K562 (cell line): ENCODE results near the gene P2RY8. TPM values are rescaled to one million over a fixed set of nuclear protein-coding genes. Genes with fewer than 3 reads are reported as not detected.

ENCODE experiments used
- ATAC-seq: fragments of 200-7000 bp; cut with Tn5 transposase; 3 replicates; pipeline ENCODE4 v1.9.1; 2020; ENCODE audit warnings: moderate library complexity
- BruUV-seq: library from RNA; stranded (reverse); fragments of 400-500 nt; replicated peaks from 2 replicates; lab custom pipeline; 2021; lab: Mats Ljungman, UMichigan
- CTCF ChIA-PET: fragments of 300-600 bp; formaldehyde crosslinking; extraction: SDS; loops from one replicate; lab custom pipeline; 2021; ENCODE audit warnings: low intra/inter-chr PET ratio; lab: Yijun Ruan, JAX
- POLR2A ChIA-PET: fragments of 300-600, 350-650 bp; sonication (Branson Sonifier 250); formaldehyde crosslinking; extraction: SDS; loops from one replicate; lab custom pipeline; 2021; ENCODE audit warnings: antibody characterized with exemption, inconsistent platforms; lab: Yijun Ruan, JAX
- DNase-seq, 4 experiments: peaks; one replicate each; pipeline versions ENCODE4 v3.0.0 to v3.0.0-alpha.2; 2011 to 2018; ENCODE audit warnings: low spot score in 3 of 4, mixed read lengths in 3 of 4; ENCODE audit errors: extremely low read depth in 1 of 4
- FAIRE-seq: peaks from 2 replicates; lab custom pipeline; 2011; peaks lifted over from hg19 to GRCh38; lab: Jason Lieb, UNC
- H2AFZ ChIP-seq: 2 replicates; pipeline ENCODE4 v1.6.0; 2011; ENCODE audit warnings: low read depth, low read length, control low read depth, inconsistent platforms
- H3K27ac ChIP-seq: fragments of 200-600 bp; 3 replicates; pipeline ENCODE4 v1.8.0; 2011; ENCODE audit warnings: low read depth, mild to moderate bottlenecking, control low read depth, inconsistent platforms, low read length, moderate library complexity, mixed read lengths; ENCODE audit errors: extremely low read depth
- H3K27me3 ChIP-seq, 2 experiments: fragments of 300-600 bp in 1 of 2; 2 replicates in 1 of 2; 3 replicates in 1 of 2; pipeline versions ENCODE4 v1.6.0 to v1.8.0; 2011; ENCODE audit warnings: inconsistent platforms in 2 of 2, low read length in 2 of 2, mild to moderate bottlenecking in 1 of 2, mixed read lengths in 1 of 2, moderate library complexity in 1 of 2; ENCODE audit not compliant: control insufficient read depth in 2 of 2, insufficient read depth in 2 of 2
- H3K36me3 ChIP-seq: fragments of 300-600 bp; 3 replicates; pipeline ENCODE4 v1.8.0; 2011; ENCODE audit warnings: mild to moderate bottlenecking, low read length, inconsistent platforms; ENCODE audit not compliant: control insufficient read depth, insufficient read depth
- H3K4me1 ChIP-seq, 2 experiments: fragments of 200-600 bp in 1 of 2; replicated peaks in 1 of 2; 2 replicates in 1 of 2; 3 replicates in 1 of 2; pipeline versions ENCODE4 v1.5.1 to v1.8.0; 2011; ENCODE audit warnings: inconsistent platforms in 2 of 2, low read length in 2 of 2, mild to moderate bottlenecking in 1 of 2, mixed read lengths in 1 of 2, moderate library complexity in 1 of 2; ENCODE audit not compliant: control insufficient read depth in 2 of 2, insufficient read depth in 2 of 2
- H3K4me2 ChIP-seq: 2 replicates; pipeline ENCODE4 v1.6.1; 2011; ENCODE audit warnings: low read length, control low read depth, inconsistent platforms, mixed read lengths; ENCODE audit not compliant: insufficient read depth
- H3K4me3 ChIP-seq: fragments of 200-600 bp; sonication (generic), shearing (Covaris generic); 2 replicates; pipeline ENCODE4 v1.5.1; 2016; ENCODE audit warnings: control low read depth, inconsistent platforms
- H3K79me2 ChIP-seq: fragments of 200-600 bp; 3 replicates; pipeline ENCODE4 v1.8.0; 2011; ENCODE audit warnings: low read length, inconsistent platforms; ENCODE audit not compliant: control insufficient read depth, insufficient read depth
- H3K9ac ChIP-seq, 2 experiments: 2 replicates each; pipeline versions ENCODE4 v1.6.0 to v1.6.1; 2011; ENCODE audit warnings: low read depth in 2 of 2, low read length in 2 of 2, control low read depth in 1 of 2, inconsistent platforms in 1 of 2, mild to moderate bottlenecking in 1 of 2, mixed read lengths in 1 of 2; ENCODE audit not compliant: insufficient read depth in 1 of 2
- H3K9me1 ChIP-seq: one replicate; pipeline ENCODE4 v1.6.0; 2011; ENCODE audit warnings: inconsistent platforms, mild to moderate bottlenecking, low read length, moderate library complexity; ENCODE audit not compliant: control insufficient read depth, insufficient read depth
- H3K9me3 ChIP-seq: replicated peaks from 2 replicates; pipeline ENCODE4 v1.5.1; 2011; ENCODE audit warnings: low read depth, low read length, inconsistent platforms; ENCODE audit not compliant: control insufficient read depth, insufficient read depth
- H4K20me1 ChIP-seq: replicated peaks from 2 replicates; pipeline ENCODE4 v1.6.1; 2011; ENCODE audit warnings: low read length, inconsistent platforms, mixed read lengths; ENCODE audit not compliant: control insufficient read depth, insufficient read depth
- JUND ChIP-seq, 2 experiments: IDR thresholded peaks; 2 replicates in 1 of 2; 3 replicates in 1 of 2; pipeline ENCODE4 v1.6.1; 2011; ENCODE audit warnings: borderline replicate concordance in 2 of 2, low read depth in 2 of 2, low read length in 2 of 2, improper control_type of control experiment in 1 of 2, missing biosample characterization in 1 of 2, missing genetic modification characterization in 1 of 2, missing genetic modification reagents in 1 of 2
- ZBTB5 ChIP-seq: fragments of 450-650 bp; IDR thresholded peaks from 2 replicates; pipeline ENCODE4 v1.6.1; 2017; ENCODE audit warnings: antibody characterized with exemption
- ZC3H4 ChIP-seq: sonication (generic); formaldehyde crosslinking; IDR thresholded peaks from 2 replicates; pipeline ENCODE4 v1.9.0; 2021; ENCODE audit warnings: missing genetic modification reagents, borderline replicate concordance
- WGBS: fragments of 100-300 bp; shearing (Covaris generic); methylation state at CpG from one replicate; pipeline ENCODE4 v1.1.6; 2016; ENCODE audit warnings: low coverage, mixed read lengths; ENCODE audit not compliant: insufficient coverage; ENCODE audit errors: missing lambda C conversion rate; 5-methylcytosine and 5-hydroxymethylcytosine counted together
- in situ Hi-C: fragments of 300-500 bp; cut with MboI; formaldehyde crosslinking; loops from 4 replicates; pipeline ENCODE4 v1.15.0; 2018; ENCODE audit warnings: inconsistent platforms, mixed read lengths
- intact Hi-C: fragments of 100-400 bp; cut with micrococcal nuclease; formaldehyde crosslinking; loops from 2 replicates; pipeline ENCODE4 v1.14.2; 2022
- polyA plus RNA-seq, 8 experiments: library from polyadenylated mRNA; depleted of rRNA in 4 of 8; stranded (reverse) in 5 of 8; unstranded in 3 of 8; fragments of >200 nt; fragmentation: Nextera tagmentation in 2 of 8; fragmentation: Illumina TruSeq in 1 of 8; extraction: Ambion mirVana in 2 of 8; extraction: Trizol in 1 of 8; gene quantifications; 2 replicates each; pipeline versions ENCODE4 v1.2.1 to v1.2.3, GENCODE V29; 2011 to 2014; ENCODE audit warnings: inconsistent platforms in 1 of 8, missing spikeins in 1 of 8
- total RNA-seq, 7 experiments: library from RNA; depleted of rRNA in 6 of 7; stranded (reverse); fragments of >200 nt in 6 of 7; fragmentation: Illumina TruSeq in 2 of 7; extraction: Trizol in 2 of 7; gene quantifications; 2 replicates each; pipeline versions ENCODE4 v1.2.1 to v1.2.3, GENCODE V29; 2011 to 2021; ENCODE audit warnings: low replicate concordance in 1 of 7
- TF ChIP-seq, protein P1 (sequence below): fragments of 200-800 bp; sonication (Bioruptor generic); IDR thresholded peaks from 2 replicates; pipeline ENCODE4 v1.6.1; 2016; ENCODE audit warnings: missing genetic modification characterization, missing compliant biosample characterization

Gene P2RY8
- total and polyA plus RNA-seq, 9 of the 15 experiments (the other 6 are each of a cell fraction or from before 2014, with no cell fraction given): 0.04 to 0.69 (median 0.08) TPM; not detected in 3

DNA sequence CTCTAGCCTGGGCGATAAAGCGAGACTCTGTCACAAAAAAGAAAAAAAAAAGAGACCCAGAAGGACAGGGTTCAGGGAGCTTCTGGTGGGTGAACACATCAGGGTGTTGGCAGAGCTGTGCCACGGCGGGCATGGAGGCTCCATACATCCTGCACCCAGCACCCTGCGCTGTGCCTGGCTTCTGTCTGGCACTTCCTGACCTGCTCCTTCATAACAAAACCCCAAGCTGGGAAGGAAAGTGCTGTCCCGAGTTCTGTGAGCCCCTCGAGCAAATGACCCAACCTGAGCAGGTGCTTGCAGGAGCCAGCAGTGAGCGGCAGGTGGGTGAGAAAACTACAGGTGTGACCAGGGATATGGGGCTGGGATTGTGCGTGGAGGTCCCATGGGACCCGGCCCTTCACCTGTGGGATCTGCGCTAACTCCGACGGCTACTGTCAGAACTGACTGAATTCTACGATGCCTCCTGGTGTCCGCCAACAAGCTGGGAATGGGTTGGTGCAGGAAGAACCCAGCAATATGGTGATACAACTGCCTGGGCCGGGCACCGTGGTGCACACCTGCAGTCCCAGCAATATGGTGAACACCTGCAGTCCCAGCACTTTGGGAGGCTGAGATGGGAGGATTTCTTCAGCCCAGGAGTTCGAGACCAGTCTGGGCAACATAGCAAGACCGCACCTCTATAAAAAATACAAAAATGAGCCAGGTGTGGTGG lies 103.2 kb downstream of the P2RY8 start:
- POLR2A ChIA-PET: no interaction called here
- Histone ChIP-seq H3K79me2 (no peaks in the 10 kb centered on the region), H3K4me1 (peaks cover 0 to 4% of the 10 kb centered on the region in 2 experiments; a peak in 2 of 5 replicates), H3K4me3 (no peak overlapping the region), H3K9me3 (no peaks in the 10 kb centered on the region), H3K27ac (no peak overlapping the region), H3K9me1 (no peaks in the 10 kb centered on the region), H3K36me3 (peaks cover 11% of the 10 kb centered on the region; the same call in 1 of the 3 replicates), H2AFZ (no peak overlapping the region)
- FAIRE-seq (no peak), ATAC-seq (no peak)
- intact Hi-C loops: no loop called here
- in situ Hi-C loops: loop anchor here (10.0 kb wide), 1 partner anchor 189 kb away; no protein-coding TSS in a partner anchor
- TF ChIP-seq, protein P1, sequence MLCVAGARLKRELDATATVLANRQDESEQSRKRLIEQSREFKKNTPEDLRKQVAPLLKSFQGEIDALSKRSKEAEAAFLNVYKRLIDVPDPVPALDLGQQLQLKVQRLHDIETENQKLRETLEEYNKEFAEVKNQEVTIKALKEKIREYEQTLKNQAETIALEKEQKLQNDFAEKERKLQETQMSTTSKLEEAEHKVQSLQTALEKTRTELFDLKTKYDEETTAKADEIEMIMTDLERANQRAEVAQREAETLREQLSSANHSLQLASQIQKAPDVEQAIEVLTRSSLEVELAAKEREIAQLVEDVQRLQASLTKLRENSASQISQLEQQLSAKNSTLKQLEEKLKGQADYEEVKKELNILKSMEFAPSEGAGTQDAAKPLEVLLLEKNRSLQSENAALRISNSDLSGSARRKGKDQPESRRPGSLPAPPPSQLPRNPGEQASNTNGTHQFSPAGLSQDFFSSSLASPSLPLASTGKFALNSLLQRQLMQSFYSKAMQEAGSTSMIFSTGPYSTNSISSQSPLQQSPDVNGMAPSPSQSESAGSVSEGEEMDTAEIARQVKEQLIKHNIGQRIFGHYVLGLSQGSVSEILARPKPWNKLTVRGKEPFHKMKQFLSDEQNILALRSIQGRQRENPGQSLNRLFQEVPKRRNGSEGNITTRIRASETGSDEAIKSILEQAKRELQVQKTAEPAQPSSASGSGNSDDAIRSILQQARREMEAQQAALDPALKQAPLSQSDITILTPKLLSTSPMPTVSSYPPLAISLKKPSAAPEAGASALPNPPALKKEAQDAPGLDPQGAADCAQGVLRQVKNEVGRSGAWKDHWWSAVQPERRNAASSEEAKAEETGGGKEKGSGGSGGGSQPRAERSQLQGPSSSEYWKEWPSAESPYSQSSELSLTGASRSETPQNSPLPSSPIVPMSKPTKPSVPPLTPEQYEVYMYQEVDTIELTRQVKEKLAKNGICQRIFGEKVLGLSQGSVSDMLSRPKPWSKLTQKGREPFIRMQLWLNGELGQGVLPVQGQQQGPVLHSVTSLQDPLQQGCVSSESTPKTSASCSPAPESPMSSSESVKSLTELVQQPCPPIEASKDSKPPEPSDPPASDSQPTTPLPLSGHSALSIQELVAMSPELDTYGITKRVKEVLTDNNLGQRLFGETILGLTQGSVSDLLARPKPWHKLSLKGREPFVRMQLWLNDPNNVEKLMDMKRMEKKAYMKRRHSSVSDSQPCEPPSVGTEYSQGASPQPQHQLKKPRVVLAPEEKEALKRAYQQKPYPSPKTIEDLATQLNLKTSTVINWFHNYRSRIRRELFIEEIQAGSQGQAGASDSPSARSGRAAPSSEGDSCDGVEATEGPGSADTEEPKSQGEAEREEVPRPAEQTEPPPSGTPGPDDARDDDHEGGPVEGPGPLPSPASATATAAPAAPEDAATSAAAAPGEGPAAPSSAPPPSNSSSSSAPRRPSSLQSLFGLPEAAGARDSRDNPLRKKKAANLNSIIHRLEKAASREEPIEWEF (CRISPR knock-in tag): no peak
- no peak for TF ChIP-seq JUND (IDR thresholded peaks at IDR 0.05; ENCODE audit: borderline replicate concordance, low read depth, low read length)
- no peak for TF ChIP-seq JUND (tag; IDR thresholded peaks at IDR 0.05; ENCODE audit: borderline replicate concordance, low read depth, low read length)
- TF ChIP-seq ZC3H4: no peak
- no peak for TF ChIP-seq ZBTB5
- TF ChIP-seq, all 486 proteins: peak for 0
- WGBS: 90% methylated on average over 8 of the region's 19 CpGs
- BruUV-seq: no TSS peak
- DNase-seq: no peak
- Histone ChIP-seq H3K4me2 (no peak overlapping the region), H4K20me1 (no peaks in the 10 kb centered on the region), H3K27me3 (no peaks in the 10 kb centered on the region), H3K9ac (no peak overlapping the region)
- CTCF ChIA-PET: no interaction called here
